GM21390 (cell line): Measurements from ENCODE around the gene CRYBB2.
"Not testable (repeated sequence)": the region's sequence is repeated elsewhere in the genome, so short reads cannot be mapped to it uniquely, and the experiment has no call there.

Experiments used
- ATAC-seq: cut with Tn5 transposase; IDR thresholded peaks from one replicate; pipeline ENCODE4 v1.9.1; 2021; ENCODE audit not compliant: unreplicated experiment

Gene CRYBB2

DNA sequence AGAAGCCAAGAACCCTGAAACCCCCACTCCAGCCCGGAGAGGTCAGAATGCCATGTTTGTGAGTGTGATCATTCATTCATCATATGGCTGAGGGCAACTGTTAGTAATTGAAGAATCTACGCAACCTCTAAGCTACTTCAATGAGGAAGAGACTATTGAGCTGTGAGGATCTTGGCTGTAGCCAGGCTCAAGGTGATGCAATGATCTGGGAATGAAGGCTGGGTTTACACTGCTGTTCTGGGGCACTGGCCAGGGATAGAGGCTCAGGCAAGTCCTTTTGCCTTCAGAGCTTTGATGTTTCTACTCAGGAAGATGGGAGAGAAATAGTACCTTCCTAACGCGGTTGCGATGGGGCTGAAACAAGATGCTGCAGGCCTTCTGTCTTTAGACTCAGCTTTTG is 12.9 kb downstream of the CRYBB2 start:
- no peak for ATAC-seq

DNA sequence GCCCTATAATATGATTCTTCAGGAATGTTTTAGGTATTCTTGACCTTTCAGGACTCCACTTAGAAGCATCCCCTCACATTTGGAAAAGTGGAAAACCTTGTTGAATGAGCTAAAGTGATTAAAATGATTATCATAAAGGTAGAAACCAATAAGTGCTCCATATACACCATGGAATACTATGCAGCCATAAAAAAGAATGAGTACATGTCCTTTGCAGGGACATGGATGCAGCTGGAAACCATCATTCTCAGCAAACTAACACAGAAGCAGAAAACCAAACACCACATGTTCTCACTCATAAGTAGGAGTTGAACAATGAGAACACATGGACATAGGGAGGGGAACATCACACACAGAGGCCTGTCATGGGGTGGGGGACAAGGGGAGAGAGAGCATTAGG is 14.3 kb downstream of the CRYBB2 start:
- not testable (repeated sequence) for ATAC-seq

DNA sequence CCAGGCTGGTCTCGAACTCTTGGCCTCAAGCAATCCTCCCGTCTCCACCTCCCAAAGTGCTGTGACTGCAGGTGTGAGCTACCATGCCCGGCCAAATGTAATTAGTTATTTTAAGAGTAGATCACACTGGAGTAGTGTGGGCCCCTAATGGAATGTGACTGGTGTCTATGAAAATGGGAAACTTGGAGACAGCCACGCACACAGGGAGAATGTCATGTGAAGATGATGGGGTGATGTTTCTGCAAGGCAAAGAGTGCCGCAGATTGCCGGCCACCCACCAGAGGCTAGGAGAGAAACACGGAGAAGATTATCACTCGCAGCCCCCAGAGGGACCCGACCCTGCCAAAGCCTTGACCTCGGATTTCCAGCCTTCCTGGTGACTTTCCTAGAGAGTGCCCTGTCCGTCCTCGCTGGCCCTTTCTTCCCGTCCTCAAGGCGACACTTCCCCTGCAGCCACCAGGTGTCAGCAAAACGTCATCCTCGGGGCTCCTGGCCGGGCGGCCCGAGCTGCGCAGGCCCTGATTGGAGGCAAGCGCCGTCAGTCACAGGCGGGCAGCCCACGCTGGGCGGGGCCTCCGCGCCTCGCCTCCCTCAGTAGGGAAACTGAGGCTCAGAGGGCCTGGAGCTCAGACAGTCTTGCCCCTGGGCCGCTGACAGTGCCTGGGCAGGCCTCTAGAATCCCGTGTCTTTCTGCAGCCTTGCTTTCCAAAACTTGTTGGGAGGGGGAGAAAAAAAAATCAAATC is 16.3 kb downstream of the CRYBB2 start:
- no peak for ATAC-seq

DNA sequence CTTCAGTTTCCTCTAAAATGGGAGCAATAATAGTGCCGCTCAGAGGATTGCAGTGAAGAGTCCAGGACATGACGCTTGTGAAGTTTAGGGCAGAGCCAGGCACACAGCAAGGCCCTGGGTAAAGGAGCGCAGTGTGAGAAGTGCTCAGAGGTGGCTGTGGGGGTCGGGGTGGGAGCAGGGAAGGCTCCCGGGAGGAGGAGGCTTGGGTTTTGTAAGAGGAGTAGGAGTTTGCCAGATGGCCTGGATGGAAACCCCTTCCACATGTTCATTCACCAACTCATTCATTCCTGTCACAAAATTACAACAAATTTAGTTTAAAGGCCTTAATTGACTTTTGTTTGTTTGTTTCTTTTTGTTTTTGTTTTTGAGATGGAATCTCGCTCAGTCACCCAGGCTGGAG is 17.0 kb downstream of the CRYBB2 start:
- no peak for ATAC-seq

DNA sequence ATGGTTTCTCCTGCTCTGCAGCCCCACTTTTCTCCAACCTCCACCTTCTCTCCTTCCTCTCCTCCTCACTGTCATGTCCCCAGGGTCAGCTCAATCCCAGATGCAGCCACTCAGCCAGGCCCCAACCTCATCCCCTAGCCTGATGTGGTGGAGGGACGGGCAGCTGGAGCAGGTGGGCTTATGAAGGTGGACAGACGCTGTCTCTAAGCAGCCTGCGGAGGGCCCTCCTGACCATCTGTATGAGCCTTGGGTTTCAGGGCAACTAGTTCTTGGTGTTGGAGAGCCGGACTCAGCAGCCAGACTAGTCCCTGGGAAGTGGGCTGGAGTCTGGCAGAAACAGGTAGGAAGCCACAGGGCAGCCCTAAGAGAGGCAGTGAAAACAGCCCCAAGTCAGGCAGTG is 18.1 kb downstream of the CRYBB2 start:
- ATAC-seq, result no peak

DNA sequence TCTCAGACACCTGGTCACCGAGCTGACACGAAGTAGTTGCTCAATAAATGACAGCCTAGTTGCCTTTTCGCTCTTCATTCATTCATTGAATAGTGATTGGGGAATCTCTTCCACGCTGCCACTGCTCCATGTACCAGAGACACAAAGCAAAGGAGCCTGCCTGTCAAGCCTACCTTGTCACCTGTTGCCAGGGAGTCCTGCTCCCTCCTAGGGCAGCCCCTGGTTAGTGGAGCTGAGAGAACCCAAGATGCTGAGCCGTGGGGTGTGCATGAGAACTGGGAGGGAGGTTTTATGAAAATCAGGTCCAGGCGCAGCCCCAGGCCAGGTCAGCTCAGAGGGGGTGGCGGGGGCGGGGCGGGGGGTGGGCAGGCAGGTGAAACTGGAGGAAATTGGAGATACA is 18.6 kb downstream of the CRYBB2 start:
- ATAC-seq, result not testable (repeated sequence)

DNA sequence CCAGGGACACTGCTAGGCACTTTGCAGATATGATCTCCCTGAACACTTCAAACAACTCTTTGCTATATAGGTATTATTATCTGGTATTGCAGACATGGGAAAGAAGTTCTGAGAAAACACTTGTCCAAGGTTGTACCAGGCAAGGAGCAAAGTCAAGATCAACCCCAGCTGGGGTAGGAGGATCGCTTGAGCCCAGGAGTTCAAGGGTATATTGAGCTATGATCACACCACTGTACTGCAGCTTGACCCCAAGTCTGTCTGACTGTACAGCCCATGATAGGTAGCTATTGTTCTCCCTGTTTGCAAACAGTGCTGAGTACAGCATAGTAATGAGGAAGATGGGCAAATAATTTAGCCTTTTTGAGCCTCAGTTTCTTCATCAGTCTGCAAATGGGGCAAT is 35.7 kb downstream of the CRYBB2 start:
- not testable (repeated sequence) for ATAC-seq

DNA sequence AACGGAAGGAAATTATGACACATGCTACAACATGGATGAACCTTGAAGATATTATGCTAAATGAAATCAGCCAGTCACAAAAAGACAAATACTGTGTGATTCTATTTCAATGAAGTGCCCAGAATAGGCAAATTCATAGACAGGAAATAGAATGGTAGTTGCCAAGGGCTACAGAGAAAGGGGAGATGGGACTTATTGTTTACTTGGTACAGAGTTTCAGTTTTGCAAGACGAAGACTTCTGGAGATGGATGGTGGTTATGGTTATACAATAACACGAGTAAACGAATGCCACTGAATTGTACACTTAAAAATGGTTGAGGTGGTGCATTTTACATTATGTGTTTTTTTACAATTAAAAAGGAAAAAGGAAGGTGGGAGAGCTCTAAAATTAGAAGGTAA is 48.1 kb downstream of the CRYBB2 start:
- not testable (repeated sequence) for ATAC-seq

DNA sequence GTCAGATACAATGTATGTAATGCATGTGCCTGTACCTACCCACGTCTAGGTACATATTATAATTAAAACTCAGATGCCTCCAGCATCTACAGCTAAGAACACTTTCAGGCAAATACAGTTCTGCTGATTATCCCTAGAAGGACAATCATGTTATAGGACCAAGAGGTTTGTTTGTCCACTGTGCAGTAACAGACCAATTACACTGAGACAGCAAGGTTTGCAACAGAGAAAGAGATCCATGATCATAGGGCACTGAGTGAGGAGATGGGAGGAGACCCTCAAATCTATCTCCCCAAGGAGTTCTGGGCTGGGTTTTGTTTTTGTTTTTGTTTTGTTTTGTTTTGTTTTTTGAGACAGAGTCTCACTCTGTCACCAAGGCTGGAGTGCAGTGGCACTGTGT is 49.5 kb downstream of the CRYBB2 start:
- not testable (repeated sequence) for ATAC-seq

DNA sequence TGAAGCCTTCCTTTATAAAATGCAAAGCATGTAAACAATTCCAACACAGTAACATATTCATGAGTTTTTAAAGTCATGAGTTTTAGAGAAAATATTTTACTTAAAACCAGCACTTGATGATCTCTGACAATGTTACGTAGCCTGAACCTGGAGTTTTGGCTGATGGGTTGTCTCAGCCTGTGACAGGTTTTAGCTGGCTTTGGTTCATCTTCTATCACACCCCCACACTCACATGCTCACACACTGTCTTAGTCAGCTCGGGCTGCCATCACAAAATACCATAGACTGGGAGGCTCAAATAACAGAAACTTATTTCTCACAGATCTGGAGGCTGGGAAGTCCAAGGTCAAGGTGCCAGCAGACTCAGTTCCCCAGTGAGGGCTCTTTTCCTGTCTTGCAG is 50.6 kb downstream of the CRYBB2 start:
- ATAC-seq, result not testable (repeated sequence)

DNA sequence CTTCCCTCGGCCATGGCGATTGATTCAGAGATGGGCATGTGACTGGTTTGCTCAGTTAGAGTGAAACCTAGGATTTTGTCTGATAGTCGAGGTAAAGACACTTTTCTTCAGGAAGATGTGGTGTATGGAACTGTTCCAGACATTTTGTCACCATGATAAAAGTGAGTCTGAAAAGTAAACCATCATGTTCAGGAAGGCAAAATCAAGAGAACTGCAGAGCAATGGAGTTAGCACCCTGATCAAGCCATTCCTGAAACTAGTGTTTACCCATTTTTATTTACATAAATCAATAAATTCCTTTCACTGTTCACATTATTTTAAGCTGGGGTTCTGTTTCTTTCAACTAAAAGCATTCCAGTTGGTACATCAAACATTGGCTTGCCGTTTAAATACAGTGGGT is 53.8 kb downstream of the CRYBB2 start:
- ATAC-seq, result not testable (repeated sequence)

DNA sequence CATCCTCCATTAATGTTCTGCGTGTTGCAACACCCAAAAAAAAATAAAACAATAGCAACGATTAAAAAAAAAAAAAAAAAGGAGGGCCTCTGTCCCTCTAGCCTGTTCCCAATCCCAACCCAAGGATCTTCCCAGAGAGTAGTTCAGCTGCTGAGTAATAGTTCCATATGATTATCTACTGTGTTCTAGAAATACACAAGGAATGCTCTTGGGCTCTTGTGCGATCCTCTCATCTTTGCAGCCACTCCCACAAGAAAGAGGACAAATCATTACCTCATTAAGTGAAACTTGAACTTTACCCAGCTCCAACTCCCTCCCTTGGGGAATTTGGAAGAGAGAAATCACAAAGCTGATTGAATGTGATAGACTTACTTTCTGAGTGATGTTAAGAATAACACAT is 54.5 kb downstream of the CRYBB2 start:
- ATAC-seq, result not testable (repeated sequence)

DNA sequence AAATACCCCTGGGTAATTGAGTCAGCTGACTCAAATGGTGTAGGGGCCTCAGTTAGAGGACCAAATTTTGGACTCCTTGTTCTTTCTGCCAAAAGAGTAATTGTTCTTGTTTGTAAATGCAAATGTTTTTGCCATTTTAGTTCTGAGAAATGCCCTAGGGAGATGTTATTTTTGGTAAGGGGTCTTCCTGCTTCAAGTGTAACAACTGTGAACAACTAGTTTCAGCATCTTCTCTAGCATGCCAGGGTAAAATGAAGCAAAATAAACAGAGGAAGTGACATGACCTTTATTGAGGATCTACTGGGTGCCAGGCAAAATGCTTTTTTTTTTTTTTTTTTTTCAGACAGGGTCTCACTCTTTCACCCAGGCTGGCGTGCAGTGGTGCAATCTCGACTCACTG is 60.7 kb downstream of the CRYBB2 start:
- not testable (repeated sequence) for ATAC-seq
